Measurements from ENCODE around the gene MOAP1.

DNA sequence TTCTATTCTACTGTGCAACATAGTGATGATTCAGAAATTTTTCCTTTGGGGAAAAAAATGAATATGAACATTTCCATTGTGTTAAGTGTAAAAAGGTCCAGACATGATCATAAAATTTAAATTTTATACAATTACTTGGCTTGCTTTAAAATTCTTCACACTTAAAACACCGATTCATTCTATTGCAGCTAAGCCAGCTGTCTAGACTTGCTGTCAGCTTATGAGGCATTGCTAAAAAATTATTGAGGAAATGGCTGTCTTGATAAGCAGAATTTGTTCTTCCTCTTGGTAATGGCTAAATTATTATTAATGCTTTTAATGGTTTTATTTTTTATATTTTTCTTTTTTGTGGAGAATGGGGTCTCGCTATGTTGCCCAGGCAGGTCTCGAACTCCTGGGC, 2.3 kb upstream of the MOAP1 start:
- TF ChIP-seq, protein P1, sequence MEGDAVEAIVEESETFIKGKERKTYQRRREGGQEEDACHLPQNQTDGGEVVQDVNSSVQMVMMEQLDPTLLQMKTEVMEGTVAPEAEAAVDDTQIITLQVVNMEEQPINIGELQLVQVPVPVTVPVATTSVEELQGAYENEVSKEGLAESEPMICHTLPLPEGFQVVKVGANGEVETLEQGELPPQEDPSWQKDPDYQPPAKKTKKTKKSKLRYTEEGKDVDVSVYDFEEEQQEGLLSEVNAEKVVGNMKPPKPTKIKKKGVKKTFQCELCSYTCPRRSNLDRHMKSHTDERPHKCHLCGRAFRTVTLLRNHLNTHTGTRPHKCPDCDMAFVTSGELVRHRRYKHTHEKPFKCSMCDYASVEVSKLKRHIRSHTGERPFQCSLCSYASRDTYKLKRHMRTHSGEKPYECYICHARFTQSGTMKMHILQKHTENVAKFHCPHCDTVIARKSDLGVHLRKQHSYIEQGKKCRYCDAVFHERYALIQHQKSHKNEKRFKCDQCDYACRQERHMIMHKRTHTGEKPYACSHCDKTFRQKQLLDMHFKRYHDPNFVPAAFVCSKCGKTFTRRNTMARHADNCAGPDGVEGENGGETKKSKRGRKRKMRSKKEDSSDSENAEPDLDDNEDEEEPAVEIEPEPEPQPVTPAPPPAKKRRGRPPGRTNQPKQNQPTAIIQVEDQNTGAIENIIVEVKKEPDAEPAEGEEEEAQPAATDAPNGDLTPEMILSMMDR (IDR thresholded peaks at IDR 0.05; ENCODE audit: low read depth, low read length): no peak
- TF ChIP-seq EZH2phosphoT487 (IDR thresholded peaks at IDR 0.05; ENCODE audit: low read depth): no peak

All from OCI-LY3 (cell line).